HCT116 (cell line): ENCODE measurements around the gene COQ8B.
"Not testable (repeated sequence)": the region's sequence is repeated elsewhere in the genome, so short reads cannot be mapped to it uniquely, and the experiment has no call there.

Experiments used
- CTCF ChIP-seq, 3 experiments: fragments of 200-600 bp in 1 of 3; sonication (generic) in 1 of 3; IDR thresholded peaks in 2 of 3; conservative IDR thresholded peaks in 1 of 3; 2 replicates each; pipeline ENCODE4 v1.5.1; 2012 to 2017; ENCODE audit warnings: low read depth in 2 of 3, low read length in 2 of 3, antibody characterized with exemption in 1 of 3, borderline replicate concordance in 1 of 3, control low read depth in 1 of 3, mild to moderate bottlenecking in 1 of 3, mixed read lengths in 1 of 3, mixed run types in 1 of 3, moderate library complexity in 1 of 3; ENCODE audit not compliant: insufficient read depth in 1 of 3
- FOSL1 ChIP-seq: IDR thresholded peaks from 2 replicates; pipeline ENCODE4 v1.6.1; 2012; ENCODE audit warnings: low read depth
- POLR2A ChIP-seq: IDR thresholded peaks from 2 replicates; pipeline ENCODE4 v1.7.0; 2011; ENCODE audit warnings: borderline replicate concordance; ENCODE audit not compliant: insufficient read depth, insufficient read length; ENCODE audit errors: extremely low read depth
- SP1 ChIP-seq: IDR thresholded peaks from 2 replicates; pipeline ENCODE4 v1.6.1; 2012; ENCODE audit warnings: low read depth
- SRF ChIP-seq: IDR thresholded peaks from 2 replicates; pipeline ENCODE4 v1.6.1; 2012; ENCODE audit warnings: low read depth
- TF ChIP-seq, protein P1 (sequence below): IDR thresholded peaks from 2 replicates; pipeline ENCODE4 v1.6.1; 2012

DNA sequence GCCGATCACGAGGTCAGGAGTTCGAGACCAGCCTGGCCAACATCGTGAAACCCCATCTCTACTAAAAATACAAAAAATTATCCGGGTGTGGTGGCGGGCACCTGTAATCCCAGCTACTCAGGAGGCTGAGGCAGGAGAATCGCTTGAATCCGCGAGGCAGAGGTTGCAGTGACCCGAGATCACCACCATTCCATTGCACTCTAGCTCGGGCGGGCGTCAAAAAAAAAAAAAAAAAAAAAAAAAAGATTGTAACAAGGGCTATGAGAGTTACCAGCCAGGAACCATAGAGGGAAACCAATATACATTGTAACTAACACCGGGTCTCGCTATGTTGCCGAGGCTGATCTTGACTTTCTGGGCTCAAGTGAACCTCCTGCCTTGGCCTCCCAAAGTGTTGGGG, 15.6 kb upstream of the COQ8B start:
- TF ChIP-seq SRF; FOSL1; SP1; POLR2A; CTCF (IDR thresholded peaks at IDR 0.05 in 2 of 3, conservative IDR thresholded peaks at IDR 0.05 in 1 of 3; ENCODE audit: borderline replicate concordance in 1 of 3, insufficient read depth in 1 of 3, low read depth in 2 of 3, low read length in 2 of 3): not testable (repeated sequence)
- TF ChIP-seq, protein P1, sequence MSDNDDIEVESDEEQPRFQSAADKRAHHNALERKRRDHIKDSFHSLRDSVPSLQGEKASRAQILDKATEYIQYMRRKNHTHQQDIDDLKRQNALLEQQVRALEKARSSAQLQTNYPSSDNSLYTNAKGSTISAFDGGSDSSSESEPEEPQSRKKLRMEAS = not testable (repeated sequence)
